IPS-18a (cell line): Measurements from ENCODE around the gene C3orf18.

ENCODE experiments used
- H3K27ac ChIP-seq: one replicate; pipeline ENCODE4 v1.5.1; 2013; ENCODE audit warnings: low read length
- H3K27me3 ChIP-seq: one replicate; pipeline ENCODE4 v1.6.1; 2013; ENCODE audit warnings: mild to moderate bottlenecking, low read length; ENCODE audit not compliant: control insufficient read depth, insufficient read depth
- H3K36me3 ChIP-seq: one replicate; pipeline ENCODE4 v1.6.1; 2013; ENCODE audit warnings: low read depth, low read length; ENCODE audit not compliant: control insufficient read depth
- H3K4me1 ChIP-seq: one replicate; pipeline ENCODE4 v1.6.1; 2013; ENCODE audit warnings: low read depth, low read length; ENCODE audit not compliant: control insufficient read depth
- H3K4me3 ChIP-seq: one replicate; pipeline ENCODE4 v1.5.1; 2013; ENCODE audit warnings: low read length
- H3K9ac ChIP-seq: one replicate; pipeline ENCODE4 v1.6.1; 2013; ENCODE audit warnings: mild to moderate bottlenecking, low read length, moderate library complexity
- H3K9me3 ChIP-seq: one replicate; pipeline ENCODE4 v1.6.1; 2013; ENCODE audit warnings: low read depth, low read length; ENCODE audit not compliant: control insufficient read depth

Gene C3orf18

GRCh38 chr3:50554553-50554952 lies 13.0 kb downstream of the C3orf18 start:
- Histone ChIP-seq H3K9ac (no peak overlapping the region), H3K9me3 (no peaks in the 10 kb centered on the region), H3K27ac (no peak overlapping the region), H3K4me3 (no peak overlapping the region), H3K4me1 (no peaks in the 10 kb centered on the region), H3K27me3 (no peaks in the 10 kb centered on the region), H3K36me3 (no peaks in the 10 kb centered on the region)

- Histone ChIP-seq H3K36me3 (no peaks in the 10 kb centered on the region), H3K4me1 (no peaks in the 10 kb centered on the region), H3K4me3 (no peak overlapping the region), H3K9me3 (no peaks in the 10 kb centered on the region), H3K27ac (no peak overlapping the region), H3K27me3 (no peaks in the 10 kb centered on the region), H3K9ac (no peak overlapping the region)
These were observed 14.9 kb downstream of the C3orf18 start for GRCh38 chr3:50552598-50552997.

- Histone ChIP-seq H3K27ac (no peak overlapping the region), H3K36me3 (no peaks in the 10 kb centered on the region)
These were observed 15.7 kb downstream of the C3orf18 start for GRCh38 chr3:50551681-50552435.

GRCh38 chr3:50551054-50551659 lies 16.4 kb downstream of the C3orf18 start:
- Histone ChIP-seq H3K27ac (no peak overlapping the region), H3K4me3 (no peak overlapping the region), H3K9ac (no peak overlapping the region), H3K36me3 (no peaks in the 10 kb centered on the region), H3K9me3 (no peaks in the 10 kb centered on the region), H3K4me1 (no peaks in the 10 kb centered on the region), H3K27me3 (no peaks in the 10 kb centered on the region)

More at GRCh38 chr3:50551681-50552435, 15.7 kb downstream of the C3orf18 start:
- H3K9ac ChIP-seq, result no peak overlapping the region
- H3K9me3 ChIP-seq, result no peaks in the 10 kb centered on the region
- H3K27me3 ChIP-seq, result no peaks in the 10 kb centered on the region
- H3K4me1 ChIP-seq, result no peaks in the 10 kb centered on the region
- no peak overlapping the region for H3K4me3 ChIP-seq

GRCh38 chr3:50550079-50550736 lies 17.3 kb downstream of the C3orf18 start:
- Histone ChIP-seq H3K4me1 (no peaks in the 10 kb centered on the region), H3K9me3 (no peaks in the 10 kb centered on the region), H3K27ac (no peak overlapping the region), H3K4me3 (no peak overlapping the region), H3K9ac (no peak overlapping the region), H3K27me3 (no peaks in the 10 kb centered on the region), H3K36me3 (no peaks in the 10 kb centered on the region)

- no peak overlapping the region for H3K27ac ChIP-seq
- H3K27me3 ChIP-seq, result no peaks in the 10 kb centered on the region
- H3K9ac ChIP-seq, result no peak overlapping the region
- H3K9me3 ChIP-seq, result no peaks in the 10 kb centered on the region
- H3K36me3 ChIP-seq, result no peaks in the 10 kb centered on the region
- no peaks in the 10 kb centered on the region for H3K4me1 ChIP-seq
- H3K4me3 ChIP-seq, result no peak overlapping the region
These were observed 18.3 kb downstream of the C3orf18 start for GRCh38 chr3:50549226-50549625.

GRCh38 chr3:50545781-50546180 lies 21.8 kb downstream of the C3orf18 start:
- H3K9ac ChIP-seq, result no peak overlapping the region

GRCh38 chr3:50542177-50543034 lies 25.1 kb downstream of the C3orf18 start:
- no peak overlapping the region for H3K27ac ChIP-seq
- H3K9me3 ChIP-seq, result no peaks in the 10 kb centered on the region
- no peaks in the 10 kb centered on the region for H3K36me3 ChIP-seq
- no peak overlapping the region for H3K4me3 ChIP-seq
- no peaks in the 10 kb centered on the region for H3K27me3 ChIP-seq
- H3K9ac ChIP-seq, result no peak overlapping the region
- H3K4me1 ChIP-seq, result peaks cover 9% of the 10 kb centered on the region

More at GRCh38 chr3:50545781-50546180, 21.8 kb downstream of the C3orf18 start:
- no peaks in the 10 kb centered on the region for H3K4me1 ChIP-seq
- H3K27me3 ChIP-seq, result no peaks in the 10 kb centered on the region
- H3K36me3 ChIP-seq, result no peaks in the 10 kb centered on the region
- H3K9me3 ChIP-seq, result no peaks in the 10 kb centered on the region
- no peak overlapping the region for H3K4me3 ChIP-seq
- H3K27ac ChIP-seq, result no peak overlapping the region

GRCh38 chr3:50539356-50540286 lies 27.9 kb downstream of the C3orf18 start:
- Histone ChIP-seq H3K27me3 (no peaks in the 10 kb centered on the region), H3K27ac (no peak overlapping the region), H3K4me3 (no peak overlapping the region), H3K4me1 (peaks cover 9% of the 10 kb centered on the region), H3K9ac (no peak overlapping the region), H3K36me3 (no peaks in the 10 kb centered on the region), H3K9me3 (no peaks in the 10 kb centered on the region)

GRCh38 chr3:50537421-50538129 lies 30.0 kb downstream of the C3orf18 start:
- H3K9ac ChIP-seq, result no peak overlapping the region
- no peaks in the 10 kb centered on the region for H3K27me3 ChIP-seq
- peaks cover 9% of the 10 kb centered on the region for H3K4me1 ChIP-seq
- no peaks in the 10 kb centered on the region for H3K36me3 ChIP-seq
- H3K9me3 ChIP-seq, result no peaks in the 10 kb centered on the region
- no peak overlapping the region for H3K27ac ChIP-seq
- no peak overlapping the region for H3K4me3 ChIP-seq
